HG03575 (cell line): ENCODE measurements around the gene SLC6A13.
"Not testable (repeated sequence)": the region's sequence is repeated elsewhere in the genome, so short reads cannot be mapped to it uniquely, and the experiment has no call there.

Experiments used
- ATAC-seq: cut with Tn5 transposase; IDR thresholded peaks from one replicate; pipeline ENCODE4 v1.9.1; 2021; ENCODE audit not compliant: unreplicated experiment, insufficient number of reproducible peaks, low FRiP score; ENCODE audit errors: extremely low read depth

The SLC6A13 gene

DNA sequence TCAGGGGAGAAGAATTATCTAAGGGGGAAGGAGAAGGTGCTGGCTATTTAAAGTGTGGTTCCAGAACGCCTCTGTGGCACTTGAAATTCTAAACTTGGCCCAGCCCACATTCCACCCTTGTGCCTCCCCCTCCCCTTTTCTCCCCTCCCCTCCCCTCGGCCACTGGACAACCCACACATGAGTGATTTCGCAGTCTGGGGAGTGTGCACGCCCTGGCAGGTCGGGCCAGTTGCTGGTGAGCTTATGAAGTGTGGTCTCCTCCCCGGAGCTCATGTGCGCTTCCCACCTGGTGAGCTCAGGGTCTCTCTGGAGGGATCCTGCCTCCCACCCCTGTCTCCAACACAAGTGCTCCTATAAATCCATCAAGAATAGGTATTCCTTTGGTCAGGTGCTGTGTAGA lies at the start of gene SLC6A13:
Gene SLC6A13, minus strand, starts transcription at position 20 of the 400 bp plus-strand sequence. CDS start 2,784 bp downstream, outside the sequence.
- ATAC-seq: no peak

DNA sequence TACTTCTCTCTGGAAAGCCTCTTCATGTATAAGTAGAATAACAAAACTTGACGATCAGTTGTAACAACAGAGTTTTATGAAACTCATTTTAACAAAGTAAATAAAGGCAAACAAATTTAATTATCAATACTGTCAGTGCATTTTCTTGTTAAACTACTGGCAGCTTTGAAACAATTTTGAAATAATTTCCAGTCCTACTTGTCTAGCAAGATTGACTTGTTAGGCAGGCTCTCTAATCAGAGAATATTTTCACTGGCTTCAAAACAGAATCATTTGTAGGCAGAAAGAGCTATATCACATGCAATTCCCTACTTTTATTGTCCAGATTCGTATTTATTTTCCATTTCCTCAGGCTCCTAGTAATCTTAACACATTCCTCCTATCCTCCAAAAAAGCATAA lies 45.9 kb upstream of the SLC6A13 start:
- ATAC-seq: no peak

DNA sequence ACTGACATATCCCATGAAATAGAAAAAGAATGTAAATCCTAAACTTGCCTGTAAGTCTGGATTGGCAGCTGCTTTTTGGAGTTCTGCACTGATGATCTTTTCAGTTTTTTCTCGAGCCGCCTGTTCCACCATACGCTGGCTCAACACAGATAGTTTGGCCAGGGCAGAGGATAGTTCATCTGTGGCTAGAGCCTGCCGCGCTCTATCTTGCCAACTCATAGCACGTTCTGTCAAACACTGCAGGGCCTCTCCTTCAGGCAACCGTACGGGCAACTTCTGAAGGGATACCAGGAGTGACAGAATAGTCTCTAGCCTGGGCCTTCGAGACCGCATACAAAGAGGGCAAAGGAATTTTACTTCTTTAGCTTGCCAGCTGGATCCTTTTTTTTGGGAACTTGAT lies 44.8 kb upstream of the SLC6A13 start:
- no peak for ATAC-seq

DNA sequence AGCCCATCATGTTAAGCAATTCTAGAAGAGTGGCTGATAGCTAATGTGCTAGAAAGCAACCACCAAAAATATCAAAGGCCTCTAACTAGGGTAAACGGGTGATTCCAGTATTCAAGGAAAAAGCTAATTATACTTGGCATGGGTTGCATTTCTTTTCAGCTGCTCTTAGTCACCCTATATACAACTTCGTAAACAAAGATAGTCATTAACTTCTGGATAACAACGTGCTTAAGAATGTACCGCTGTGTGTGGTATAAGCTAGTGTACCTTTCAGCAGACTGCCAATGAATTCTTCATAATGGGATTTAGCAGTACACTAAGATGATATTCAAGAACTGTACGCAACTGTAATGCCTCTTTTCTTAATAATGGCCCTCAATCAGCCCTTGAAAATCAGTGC lies 42.2 kb upstream of the SLC6A13 start:
- no peak for ATAC-seq

DNA sequence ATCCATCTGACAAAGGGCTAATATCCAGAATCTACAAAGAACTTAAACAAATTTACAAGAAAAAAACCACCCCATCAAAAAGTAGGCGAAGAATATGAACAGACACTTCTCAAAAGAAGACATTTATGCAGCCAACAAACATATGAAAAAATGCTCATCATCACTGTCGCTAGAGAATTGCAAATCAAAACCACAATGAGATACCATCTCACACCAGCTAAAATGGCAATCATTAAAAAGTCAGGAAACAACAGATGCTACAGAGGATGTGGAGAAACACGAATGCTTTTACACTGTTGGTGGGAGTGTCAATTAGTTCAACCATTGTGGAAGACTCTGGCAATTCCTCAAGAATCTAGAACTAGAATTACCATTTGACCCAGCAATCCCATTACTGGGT lies 40.1 kb upstream of the SLC6A13 start:
- ATAC-seq: not testable (repeated sequence)

DNA sequence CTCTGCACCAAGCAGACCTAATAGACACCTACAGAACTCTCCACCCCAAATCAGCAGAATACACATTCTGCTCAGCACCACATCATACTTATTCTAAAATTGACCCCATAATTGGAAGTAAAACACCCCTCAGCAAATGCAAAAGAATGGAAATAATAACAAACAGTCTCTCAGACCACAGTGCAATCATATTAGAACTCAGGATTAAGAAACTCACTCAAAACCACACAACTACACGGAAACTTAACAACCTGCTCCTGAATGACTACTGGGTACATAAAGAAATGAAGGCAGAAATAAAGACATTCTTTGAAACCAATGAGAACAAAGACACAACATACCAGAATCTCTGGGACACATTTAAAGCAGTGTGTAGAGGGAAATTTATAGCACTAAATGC lies 37.5 kb upstream of the SLC6A13 start:
- not testable (repeated sequence) for ATAC-seq

DNA sequence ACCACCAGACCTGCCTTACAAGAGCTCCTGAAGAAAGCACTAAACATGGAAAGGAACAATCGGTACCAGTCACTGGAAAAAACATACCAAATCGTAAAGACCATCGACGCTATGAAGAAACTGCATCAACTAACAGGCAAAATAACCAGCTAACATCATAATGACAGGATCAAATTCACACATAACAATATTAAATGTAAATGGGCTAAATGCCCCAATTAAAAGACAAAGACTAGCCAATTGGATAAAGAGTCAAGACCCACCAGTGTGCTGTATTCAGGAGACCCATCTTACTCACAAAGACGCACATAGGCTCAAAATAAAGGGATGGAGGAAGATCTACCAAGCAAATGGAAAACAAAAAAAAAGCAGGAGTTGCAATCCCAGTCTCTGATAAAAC lies 36.9 kb upstream of the SLC6A13 start:
- ATAC-seq: not testable (repeated sequence)

DNA sequence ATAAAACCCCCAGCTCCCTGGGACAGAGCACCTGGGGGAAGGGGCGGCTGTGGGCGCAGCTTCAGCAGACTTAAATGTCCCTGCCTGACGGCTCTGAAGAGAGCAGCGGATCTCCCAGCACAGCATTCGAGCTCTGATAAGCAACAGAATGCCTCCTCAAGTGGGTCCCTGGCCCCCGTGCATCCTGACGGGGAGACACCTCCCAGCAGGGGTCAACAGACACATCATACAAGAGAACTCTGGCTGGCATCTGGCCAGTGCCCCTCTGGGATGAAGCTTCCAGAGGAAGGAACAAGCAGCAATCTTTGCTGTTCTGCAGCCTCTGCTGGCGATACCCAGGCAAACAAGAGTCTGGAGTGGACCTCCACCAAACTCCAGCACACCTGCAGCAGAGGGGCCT lies 35.4 kb upstream of the SLC6A13 start:
- ATAC-seq: not testable (repeated sequence)

DNA sequence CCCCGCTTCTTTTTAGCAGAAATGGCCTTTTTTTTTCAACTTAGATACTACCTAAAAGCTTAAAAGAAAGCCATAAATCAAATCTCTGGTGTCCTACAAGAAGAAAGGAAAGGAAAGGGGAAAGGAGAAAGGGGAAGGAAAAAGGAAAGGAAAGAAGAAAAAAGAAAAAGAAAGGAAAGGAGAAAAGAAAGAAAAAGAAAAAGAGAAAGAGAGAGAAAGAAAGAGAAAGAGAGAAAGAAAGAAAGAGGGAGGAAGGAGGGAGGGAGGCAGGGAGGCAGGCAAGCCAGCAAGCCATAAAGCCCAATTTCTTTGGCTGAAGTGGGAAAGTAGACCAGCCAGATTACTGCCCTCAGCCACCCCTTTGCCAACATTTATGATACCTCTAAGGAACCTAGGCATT lies 32.5 kb upstream of the SLC6A13 start:
- no peak for ATAC-seq

DNA sequence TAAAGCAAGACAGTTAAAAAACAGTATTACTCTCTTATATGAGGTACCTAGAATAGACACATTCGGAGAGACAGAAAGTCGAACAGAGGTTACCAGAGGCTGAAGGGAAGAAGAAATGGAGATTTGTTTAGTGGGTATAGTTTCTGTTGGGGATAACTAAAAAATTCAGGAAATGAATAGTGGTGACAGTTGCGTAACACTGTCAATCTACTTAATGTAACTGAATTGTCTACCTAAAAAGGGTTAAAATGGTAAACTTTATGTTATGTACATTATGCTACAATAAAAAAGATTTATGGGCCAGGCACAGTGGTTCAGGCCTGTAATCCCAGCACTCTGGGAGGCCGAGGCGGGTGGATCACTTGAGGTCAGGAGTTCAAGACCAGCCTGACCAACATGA lies 30.6 kb upstream of the SLC6A13 start:
- no peak for ATAC-seq

DNA sequence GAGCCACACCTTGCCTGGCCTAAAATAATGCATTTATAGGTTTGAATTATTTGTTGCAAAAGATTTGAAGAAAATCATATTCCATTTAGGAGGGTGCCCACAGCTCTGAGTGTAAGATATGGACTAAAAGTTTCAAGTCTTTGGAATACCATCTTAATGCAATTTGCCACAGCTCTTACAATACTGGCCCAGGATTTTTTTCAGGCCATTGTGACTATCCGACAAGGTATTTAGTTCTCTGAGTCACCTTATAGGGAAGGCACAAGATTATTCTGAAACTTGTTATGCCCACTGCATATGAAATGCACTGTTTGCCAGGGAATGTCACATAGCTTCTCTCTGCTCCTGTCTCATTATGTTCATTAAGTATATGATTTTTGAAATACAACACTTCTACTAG lies 29.6 kb upstream of the SLC6A13 start:
- ATAC-seq: no peak

DNA sequence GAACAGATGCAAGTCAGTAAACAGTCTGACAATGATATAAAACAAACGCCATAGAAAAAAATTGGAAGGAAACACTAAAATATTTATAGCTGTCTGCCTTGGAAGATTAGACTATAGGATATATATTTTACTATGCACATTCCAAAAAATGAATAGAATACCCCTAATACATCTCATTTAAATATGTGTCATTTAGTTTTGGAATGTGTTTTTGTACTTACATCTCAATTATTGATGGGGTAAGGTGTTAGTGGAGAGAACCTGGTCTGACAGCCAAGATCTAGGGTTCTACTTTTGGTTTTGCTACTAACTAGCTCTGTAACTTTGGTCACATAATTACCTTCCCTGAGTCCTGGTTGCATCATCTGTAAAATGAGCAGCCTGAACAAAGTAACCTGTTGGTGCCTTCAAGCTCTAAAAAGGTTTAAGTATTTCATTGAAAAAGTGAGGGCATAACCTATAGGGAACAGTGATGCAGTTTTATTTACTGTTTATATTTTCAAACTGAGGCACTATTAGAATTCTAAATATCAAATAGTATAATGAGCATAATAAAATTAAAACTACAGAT lies 28.6 kb upstream of the SLC6A13 start:
- no peak for ATAC-seq

DNA sequence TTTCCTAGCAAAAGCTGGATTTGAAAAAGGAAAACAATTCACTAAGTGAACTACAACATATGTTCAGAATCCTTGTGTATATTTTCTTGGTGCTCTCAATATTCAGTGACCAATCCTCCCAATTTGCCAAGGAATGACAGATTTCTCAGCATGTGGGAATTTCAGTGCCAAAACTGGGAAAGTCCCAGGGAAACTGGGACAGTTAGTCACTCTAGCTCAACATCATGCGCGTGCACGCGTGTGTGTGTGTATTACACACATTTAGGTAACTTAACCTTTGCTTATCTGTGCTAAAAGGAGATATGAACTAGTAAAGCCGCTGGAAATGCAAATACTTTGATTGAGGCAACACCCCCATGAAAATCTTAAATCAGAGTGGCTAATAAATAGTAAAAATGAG lies 26.1 kb upstream of the SLC6A13 start:
- ATAC-seq: no peak

DNA sequence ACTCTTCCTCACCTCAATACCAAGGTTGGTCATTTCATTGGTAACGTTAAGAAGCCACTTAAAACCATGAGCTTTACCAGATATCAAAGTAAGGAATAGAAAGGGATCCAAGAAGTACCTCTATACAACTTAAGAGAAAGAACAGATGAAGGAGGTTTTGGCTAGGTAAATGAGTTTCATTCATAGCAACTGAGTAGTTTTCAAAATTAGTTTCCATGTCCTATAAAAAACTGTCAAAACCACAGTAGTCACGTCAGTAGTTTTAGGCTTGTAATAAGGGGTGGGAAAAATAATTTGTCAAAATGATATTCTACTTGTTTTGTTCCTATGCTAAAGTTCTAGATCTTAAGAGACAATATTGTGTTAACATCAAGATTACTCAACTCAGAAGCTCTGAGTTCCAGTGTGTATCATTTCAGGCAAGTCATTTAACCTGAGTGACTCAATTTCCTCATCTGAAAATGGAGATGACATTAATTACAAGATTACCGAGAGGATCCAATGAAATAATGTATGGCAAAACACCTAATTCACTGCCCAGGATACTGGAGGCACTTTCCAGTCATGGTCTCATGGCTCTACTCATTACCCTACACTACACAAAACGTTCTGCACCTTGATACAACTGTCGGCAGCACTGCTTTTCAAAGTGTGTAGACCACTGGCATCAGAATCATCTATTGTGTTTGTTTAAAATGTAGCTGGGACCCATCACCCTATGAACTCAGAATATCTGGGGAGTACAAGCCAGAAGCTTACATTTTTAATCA lies 24.1 kb upstream of the SLC6A13 start:
- ATAC-seq: no peak

DNA sequence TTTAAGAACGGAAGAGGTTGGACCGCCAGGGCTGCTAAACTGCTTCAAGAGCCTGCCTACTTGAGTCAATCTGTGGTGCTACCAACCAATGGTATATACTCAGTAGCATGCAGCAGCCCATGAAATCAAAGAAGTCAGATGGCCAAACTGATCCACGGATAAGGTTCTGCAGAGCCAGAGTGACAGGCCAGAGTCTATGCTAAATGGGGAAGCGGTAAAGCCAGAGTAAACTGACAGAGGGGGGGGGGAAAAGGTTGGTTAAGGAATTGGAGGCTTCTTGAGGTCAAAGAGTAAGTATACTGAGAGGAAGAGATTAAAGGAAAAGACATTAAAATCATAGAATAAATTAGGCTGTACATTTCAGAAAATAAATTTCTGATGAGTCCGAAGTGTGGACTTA lies 15.4 kb upstream of the SLC6A13 start:
- ATAC-seq: no peak

DNA sequence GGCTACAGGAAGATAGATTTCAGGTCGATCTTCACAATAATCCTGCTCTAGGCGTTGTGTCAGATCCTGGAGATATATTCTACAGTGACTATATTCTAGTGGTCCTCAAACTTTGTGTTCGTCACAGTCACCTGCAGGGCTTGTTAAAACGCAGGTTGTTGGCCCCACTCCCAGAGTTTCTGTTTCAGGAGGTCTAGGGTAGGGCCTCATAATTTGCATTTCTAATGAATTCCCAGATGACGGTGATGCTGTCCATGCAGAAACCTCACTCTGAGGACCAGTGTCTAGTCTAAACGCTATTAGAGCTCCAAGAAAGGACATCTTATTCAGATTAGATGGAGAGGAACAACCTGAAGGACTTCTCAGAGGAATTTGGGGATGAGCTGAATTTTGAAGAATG lies 13.2 kb upstream of the SLC6A13 start:
- no peak for ATAC-seq

DNA sequence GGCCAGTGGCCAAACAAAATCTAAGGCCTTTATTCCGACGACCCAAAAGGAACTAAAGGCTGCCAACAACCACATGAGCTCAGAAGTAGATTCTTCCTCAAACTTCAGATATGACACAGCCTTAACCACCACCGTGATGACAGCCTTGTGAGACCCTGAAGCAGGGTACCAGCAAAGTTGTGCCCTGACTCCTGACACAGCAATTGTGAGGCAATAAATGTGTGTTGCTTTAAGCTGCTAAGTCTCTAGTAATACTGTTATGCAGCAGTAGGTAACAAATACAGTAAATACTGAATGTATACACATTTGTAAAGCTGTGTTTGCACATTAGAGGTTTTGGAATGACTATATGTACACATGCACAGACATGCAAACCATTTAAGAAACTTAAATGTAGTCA lies 10.7 kb upstream of the SLC6A13 start:
- no peak for ATAC-seq

DNA sequence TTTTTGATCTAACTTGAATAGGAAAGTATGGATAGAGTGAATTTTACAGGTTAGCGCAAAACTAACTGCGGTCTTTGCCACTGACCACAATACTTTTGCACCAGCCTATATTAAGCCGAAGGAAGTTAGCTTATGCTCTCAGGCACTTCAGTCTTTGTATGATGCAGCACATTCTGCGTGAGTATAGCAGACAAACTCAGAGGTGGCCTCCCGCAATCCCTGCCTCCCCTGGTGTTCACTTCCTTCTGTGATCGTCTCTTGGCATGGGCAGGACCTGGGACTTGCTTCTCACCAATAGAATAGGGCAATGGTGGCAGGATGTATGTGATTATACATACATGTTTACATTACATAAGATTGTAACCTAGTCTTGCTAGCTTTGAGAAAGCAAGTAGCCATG lies 10.3 kb upstream of the SLC6A13 start:
- no peak for ATAC-seq

DNA sequence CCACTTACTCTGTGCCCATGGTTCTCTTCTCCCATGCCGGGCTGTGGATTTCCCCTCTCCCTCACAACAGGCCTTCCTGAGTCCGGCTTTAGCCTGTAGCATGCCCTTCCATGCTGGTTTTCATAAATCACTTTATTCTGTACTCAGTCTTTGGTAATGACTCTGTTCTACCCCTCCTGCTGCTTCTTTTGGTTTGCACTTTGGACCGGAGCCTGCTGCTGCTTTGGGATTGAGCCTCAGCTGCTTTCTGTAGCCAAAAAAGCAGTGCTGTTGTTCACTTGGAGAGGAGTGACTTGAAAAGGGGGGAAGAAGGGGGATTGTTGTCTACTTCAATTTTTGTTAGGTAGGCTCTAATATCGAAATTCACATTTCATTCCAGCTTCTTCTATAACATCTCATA lies 8.5 kb upstream of the SLC6A13 start:
- ATAC-seq: no peak

DNA sequence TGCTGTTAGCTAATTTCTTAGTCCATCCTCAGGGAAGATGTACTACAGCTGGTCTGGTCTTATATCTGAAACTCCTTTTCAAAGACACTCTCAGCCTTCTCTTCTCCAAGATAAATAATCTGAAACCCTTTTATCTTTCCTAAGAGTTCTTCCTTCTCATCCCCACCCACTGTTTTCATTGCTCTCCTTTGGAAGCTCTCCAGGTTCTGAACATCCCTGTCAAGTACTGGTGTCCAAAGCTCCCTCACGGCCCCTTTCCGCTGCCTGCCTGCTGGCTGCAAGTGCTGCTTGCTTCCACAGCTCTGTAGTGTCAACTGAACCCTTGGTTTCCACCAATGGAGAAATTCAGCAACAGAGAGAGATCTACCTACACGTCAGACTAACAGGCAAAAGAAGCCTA lies 6.6 kb upstream of the SLC6A13 start:
- no peak for ATAC-seq

DNA sequence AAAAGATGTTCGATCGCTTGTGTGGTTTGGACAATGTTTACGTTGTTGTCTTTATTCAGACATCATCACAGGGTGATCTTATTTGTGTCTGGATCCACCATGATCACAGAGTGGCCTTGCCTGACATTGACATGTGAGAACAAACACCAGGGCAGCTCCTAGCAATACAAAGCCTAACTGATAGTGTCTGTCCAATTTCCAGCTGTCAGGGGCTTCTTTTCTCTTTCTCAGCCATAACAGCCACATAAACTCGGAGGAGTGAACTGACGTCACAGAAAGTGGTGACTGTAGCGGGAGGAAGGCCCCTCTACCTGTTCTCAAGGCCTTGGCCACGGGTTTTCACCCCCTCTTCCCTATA lies 5.8 kb upstream of the SLC6A13 start:
- no peak for ATAC-seq
